SK-N-MC (cell line): ENCODE results near the gene S100A2.

Source experiments
- DNase-seq: peaks from one replicate; pipeline ENCODE4 v3.0.0-alpha.2; 2011; ENCODE audit warnings: low read depth, low spot score
- H3K27ac ChIP-seq: fragments of 200-600 bp; sonication (generic); 2 replicates; pipeline ENCODE4 v1.5.1; 2016; ENCODE audit warnings: mixed run types
- H3K36me3 ChIP-seq: fragments of 200-600 bp; sonication (generic); 2 replicates; pipeline ENCODE4 v1.6.1; 2017; ENCODE audit warnings: antibody characterized with exemption, low read length, mixed read lengths; ENCODE audit not compliant: insufficient read depth
- H3K4me3 ChIP-seq: fragments of 200-600 bp; sonication (generic); 2 replicates; pipeline ENCODE4 v1.5.1; 2016
- H3K9ac ChIP-seq: fragments of 200-600 bp; sonication (generic); 2 replicates; pipeline ENCODE4 v1.8.0; 2017; ENCODE audit warnings: mixed run types, mixed read lengths; ENCODE audit not compliant: insufficient read length
- H3K9me3 ChIP-seq: fragments of 200-600 bp; sonication (generic); 2 replicates; pipeline ENCODE4 v1.6.1; 2017; ENCODE audit warnings: low read depth, mild to moderate bottlenecking, antibody characterized with exemption, low read length, moderate library complexity, mixed read lengths
- EZH2 ChIP-seq: fragments of 200-600 bp; sonication (generic); IDR thresholded peaks from one replicate; pipeline ENCODE4 v1.6.1; 2017; ENCODE audit warnings: antibody characterized with exemption
- FOXP2 ChIP-seq: optimal IDR thresholded peaks from 2 replicates; pipeline ENCODE3; 2011; ENCODE audit warnings: mild to moderate bottlenecking, moderate library complexity; ENCODE audit not compliant: insufficient read depth; ENCODE audit errors: extremely low read length, control extremely low read depth
- POLR2AphosphoS5 ChIP-seq: IDR thresholded peaks from 2 replicates; pipeline ENCODE4 v1.6.1; 2012; ENCODE audit warnings: mild to moderate bottlenecking, low read depth, low read length, borderline replicate concordance

S100A2 gene

DNA sequence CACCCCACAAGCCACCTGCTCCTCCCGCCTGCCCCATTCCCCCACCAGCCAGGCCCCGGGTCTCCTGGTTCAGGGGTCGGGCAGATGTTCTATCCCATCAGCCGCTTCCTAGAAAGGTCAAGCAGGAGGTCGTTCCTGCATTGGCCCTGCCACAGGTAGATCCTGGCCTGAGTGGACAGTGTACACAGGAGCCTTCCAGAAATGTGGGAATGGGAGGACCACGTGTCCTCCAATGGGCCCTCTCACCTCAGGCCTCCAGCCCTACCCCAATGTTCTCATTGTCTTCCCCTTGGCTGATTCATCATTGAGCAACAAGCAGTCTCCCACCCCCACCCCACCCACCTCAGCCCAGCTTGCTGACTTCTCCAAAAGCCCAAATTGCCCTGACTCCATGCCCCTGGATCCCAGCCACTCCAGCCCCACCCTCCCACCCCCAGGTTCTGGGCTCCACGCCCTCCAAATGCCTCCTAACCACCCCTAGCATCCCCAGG is 45.2 kb upstream of the S100A2 start:
- no peak for DNase-seq
- no peak for TF ChIP-seq POLR2AphosphoS5
- TF ChIP-seq FOXP2 = no peak
- TF ChIP-seq EZH2 = no peak
- no peak overlapping the region for H3K4me3 ChIP-seq
- no peaks in the 10 kb centered on the region for H3K36me3 ChIP-seq
- H3K27ac ChIP-seq = no peak overlapping the region
- no peaks in the 10 kb centered on the region for H3K9me3 ChIP-seq
- no peak overlapping the region for H3K9ac ChIP-seq

DNA sequence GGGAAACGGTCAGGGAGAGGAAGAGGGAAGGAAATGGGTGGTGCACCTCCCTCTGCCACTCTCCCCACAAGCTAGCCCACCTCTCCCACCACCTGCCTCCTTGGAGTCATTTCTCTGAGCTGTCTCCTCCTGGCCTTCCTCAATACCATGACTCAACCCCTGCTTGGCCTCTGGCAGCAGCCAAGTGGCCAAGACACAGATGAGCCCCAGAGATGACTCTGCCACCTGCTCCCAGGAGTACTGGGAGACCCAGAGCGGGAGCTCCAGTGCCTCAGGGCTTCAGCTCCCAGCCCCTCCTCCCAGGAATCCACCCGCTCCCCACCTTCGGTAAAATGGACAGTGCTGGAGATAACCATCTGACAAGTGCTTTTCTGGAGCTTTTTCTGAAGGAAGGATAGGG is 44.7 kb upstream of the S100A2 start:
- Histone ChIP-seq H3K9ac (no peak overlapping the region), H3K9me3 (no peaks in the 10 kb centered on the region), H3K36me3 (no peaks in the 10 kb centered on the region), H3K4me3 (no peak overlapping the region), H3K27ac (no peak overlapping the region)
- TF ChIP-seq FOXP2 (no peak), POLR2AphosphoS5 (no peak), EZH2 (no peak)
- no peak for DNase-seq

DNA sequence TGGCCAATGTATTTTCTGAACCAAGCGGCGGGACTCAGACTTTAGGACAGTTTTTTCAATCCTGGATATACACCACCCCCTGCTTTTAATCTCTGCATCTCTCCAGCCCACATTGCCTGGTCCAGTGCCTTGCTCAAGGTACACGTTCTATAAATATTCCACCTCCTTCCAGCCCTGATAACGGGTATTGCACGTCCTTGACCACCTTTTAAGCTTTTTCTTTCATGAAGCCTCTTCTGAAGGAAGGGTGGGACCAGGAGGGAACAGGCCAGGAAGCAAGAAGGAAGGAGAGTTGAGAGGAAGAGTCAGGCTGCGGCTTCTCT is 43.9 kb upstream of the S100A2 start:
- no peaks in the 10 kb centered on the region for H3K36me3 ChIP-seq
- TF ChIP-seq POLR2AphosphoS5 (no peak), FOXP2 (no peak), EZH2 (no peak)
- no peak overlapping the region for H3K27ac ChIP-seq
- no peak overlapping the region for H3K4me3 ChIP-seq
- H3K9ac ChIP-seq = no peak overlapping the region
- no peak for DNase-seq
- no peaks in the 10 kb centered on the region for H3K9me3 ChIP-seq

DNA sequence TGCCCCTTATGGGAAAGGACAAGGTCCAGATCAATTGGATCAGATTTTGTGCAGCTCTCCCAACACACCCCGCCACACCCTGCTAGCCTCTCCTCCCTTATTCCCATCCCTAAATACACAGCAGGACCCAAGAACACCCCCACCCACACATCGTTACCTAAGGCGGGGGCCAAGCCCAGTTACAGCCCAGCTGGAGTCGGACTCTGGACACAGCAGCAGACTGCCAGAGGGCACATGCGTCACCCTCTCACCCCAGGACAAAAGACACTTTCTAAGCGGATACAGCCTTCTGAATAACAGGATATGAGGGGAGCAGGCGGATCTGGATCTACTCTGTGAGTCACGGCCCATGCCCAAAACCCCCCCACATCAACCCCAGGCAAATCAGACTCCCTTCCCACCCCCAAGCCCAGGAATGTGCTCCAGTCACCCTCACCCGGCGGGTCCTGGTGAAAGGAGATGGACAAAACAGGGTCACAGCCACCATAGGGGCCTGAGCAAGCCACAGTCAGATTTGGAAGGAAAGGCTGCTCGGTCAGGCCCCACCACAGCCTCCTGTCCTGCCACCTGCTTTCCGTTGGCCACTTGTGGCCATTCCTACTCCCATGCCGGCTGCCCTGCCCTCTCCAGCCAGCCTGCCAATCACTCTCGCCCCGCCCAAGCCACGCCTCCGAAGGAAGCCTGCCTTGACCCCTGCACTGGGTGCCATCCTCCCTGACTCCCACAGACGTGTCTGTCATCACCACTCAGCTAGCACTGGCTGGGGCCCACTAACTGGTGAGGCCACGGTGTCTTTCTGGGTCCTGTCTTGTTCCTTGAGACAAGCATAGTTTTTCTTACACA is 43.3 kb upstream of the S100A2 start:
- Histone ChIP-seq H3K27ac (no peak overlapping the region), H3K9ac (no peak overlapping the region), H3K4me3 (no peak overlapping the region), H3K36me3 (no peaks in the 10 kb centered on the region), H3K9me3 (no peaks in the 10 kb centered on the region)
- TF ChIP-seq POLR2AphosphoS5 (no peak), EZH2 (no peak), FOXP2 (no peak)
- DNase-seq = no peak

DNA sequence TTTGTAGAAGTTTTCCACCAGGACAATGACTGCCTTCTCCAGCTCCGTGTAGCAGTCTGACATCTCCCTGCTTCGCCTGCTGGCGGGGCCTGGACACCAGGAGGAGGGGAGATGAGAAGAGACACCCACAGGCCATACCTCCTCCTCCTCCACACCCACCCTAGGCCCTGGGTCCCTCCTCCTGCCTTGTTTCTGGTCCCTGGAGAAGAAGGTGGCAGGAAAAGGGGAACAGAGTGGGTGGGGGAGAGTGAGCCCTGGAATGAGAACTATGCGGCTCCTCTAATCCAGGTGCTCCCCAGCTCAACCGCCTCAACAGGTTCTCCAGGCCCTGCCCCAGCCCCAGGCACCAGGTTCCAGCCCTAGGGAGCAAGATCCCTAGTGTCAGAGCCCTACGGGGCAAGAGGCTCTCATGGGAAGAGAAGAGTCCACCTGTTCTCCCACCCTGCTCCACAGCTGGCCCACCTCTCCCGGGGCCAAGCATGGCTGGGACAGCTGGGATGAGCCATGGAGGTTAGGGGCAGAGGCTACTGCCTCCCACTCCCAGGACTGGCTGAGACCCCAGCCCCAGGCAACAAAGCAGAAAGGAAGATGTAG is 42.5 kb upstream of the S100A2 start:
- no peak for TF ChIP-seq POLR2AphosphoS5
- TF ChIP-seq EZH2 = no peak
- TF ChIP-seq FOXP2 = no peak
- DNase-seq = no peak
- Histone ChIP-seq H3K4me3 (no peak overlapping the region), H3K36me3 (no peaks in the 10 kb centered on the region), H3K9me3 (no peaks in the 10 kb centered on the region), H3K27ac (no peak overlapping the region), H3K9ac (no peak overlapping the region)

DNA sequence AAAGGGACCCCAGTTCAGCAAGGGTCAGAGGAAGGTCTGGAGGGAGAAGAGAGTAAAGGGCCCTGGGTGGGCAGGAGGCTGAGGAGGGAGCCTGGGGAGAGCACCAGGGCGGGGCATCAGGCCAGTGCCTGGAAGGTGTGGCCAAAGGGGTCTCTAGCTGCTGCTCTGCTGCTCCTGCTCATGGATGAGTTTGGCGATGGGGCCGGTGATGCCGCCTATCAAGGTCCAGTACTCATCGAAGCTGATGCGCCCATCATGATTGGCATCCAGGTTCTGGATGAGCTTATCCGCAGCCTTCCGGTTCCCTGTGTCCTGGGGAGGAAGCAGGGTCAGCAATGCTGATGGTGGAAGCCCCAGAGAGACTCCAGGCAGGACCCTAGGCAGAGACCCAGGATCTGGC is 41.7 kb upstream of the S100A2 start:
- H3K4me3 ChIP-seq = no peak overlapping the region
- H3K27ac ChIP-seq = no peak overlapping the region
- no peak overlapping the region for H3K9ac ChIP-seq
- H3K9me3 ChIP-seq = no peaks in the 10 kb centered on the region
- no peaks in the 10 kb centered on the region for H3K36me3 ChIP-seq
- no peak for TF ChIP-seq FOXP2
- no peak for TF ChIP-seq POLR2AphosphoS5
- no peak for TF ChIP-seq EZH2
- DNase-seq = no peak

DNA sequence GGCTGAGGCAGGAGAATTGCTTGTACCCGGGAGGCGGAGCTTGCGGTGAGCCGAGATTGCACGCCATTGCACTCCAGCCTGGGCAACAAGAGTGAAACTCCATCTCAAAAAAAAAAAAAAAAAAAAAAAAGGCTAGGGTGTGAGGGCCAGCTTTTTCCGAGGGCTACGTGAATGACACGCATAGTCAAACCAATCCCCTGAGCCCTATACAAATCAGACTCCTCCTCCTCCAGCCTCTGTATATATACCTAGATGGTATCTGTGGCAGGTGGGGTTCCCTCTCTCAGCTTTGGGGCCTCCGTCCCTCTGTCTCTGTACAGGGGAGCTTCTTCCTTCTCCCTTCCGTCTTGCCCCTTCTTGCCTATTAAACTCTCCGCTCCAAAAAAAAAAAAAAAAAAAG is 40.5 kb upstream of the S100A2 start:
- TF ChIP-seq FOXP2 = no peak
- no peak for TF ChIP-seq POLR2AphosphoS5
- TF ChIP-seq EZH2 = no peak
- no peaks in the 10 kb centered on the region for H3K36me3 ChIP-seq
- H3K9me3 ChIP-seq = no peaks in the 10 kb centered on the region

DNA sequence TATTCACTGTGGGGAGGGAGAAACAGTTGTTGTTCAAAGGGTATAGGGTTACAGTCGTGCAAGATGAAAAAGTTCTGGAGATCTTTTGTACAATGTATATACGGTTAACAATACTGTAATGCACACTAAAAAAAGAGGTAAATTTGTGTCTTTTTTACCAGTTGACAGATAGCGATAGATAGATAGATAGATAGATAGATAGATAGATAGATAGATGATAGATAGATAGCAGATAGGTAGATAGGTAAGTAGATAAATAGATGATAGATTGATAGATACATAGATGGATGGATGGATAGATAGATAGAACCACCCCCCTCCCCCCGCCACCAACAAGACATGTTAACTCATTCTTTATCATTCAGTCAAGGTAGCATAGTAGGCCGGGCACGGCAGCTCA is 37.1 kb upstream of the S100A2 start:
- Histone ChIP-seq H3K9me3 (no peaks in the 10 kb centered on the region), H3K36me3 (no peaks in the 10 kb centered on the region), H3K4me3 (no peak overlapping the region), H3K9ac (no peak overlapping the region), H3K27ac (no peak overlapping the region)
- TF ChIP-seq FOXP2 = no peak
- TF ChIP-seq POLR2AphosphoS5 = no peak
- no peak for TF ChIP-seq EZH2
- DNase-seq = no peak

More for the DNA sequence above, 40.5 kb upstream of the S100A2 start:
- no peak overlapping the region for H3K9ac ChIP-seq
- no peak overlapping the region for H3K27ac ChIP-seq
- no peak for DNase-seq
- H3K4me3 ChIP-seq = no peak overlapping the region

DNA sequence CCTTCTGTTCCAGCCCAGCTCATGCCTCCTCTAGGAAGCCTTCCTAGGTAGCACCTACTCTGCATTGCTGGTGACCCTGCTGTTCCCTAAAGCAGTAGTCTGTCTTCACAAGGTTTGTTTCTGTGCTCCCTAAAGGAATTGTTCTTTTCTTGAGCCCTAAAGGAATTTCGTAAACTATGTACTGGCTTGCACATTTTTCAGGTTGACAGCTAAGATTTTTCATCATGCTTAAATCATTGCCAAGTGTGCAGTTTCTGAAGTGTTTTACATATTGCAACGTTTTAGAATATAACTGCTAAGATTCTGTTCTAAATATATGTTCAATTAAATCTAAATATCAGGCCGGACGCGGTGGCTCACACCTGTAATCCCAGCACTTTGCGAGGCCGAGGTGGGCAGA is 34.2 kb upstream of the S100A2 start:
- Histone ChIP-seq H3K9me3 (no peaks in the 10 kb centered on the region), H3K9ac (no peak overlapping the region), H3K36me3 (no peaks in the 10 kb centered on the region), H3K4me3 (no peak overlapping the region), H3K27ac (no peak overlapping the region)
- TF ChIP-seq POLR2AphosphoS5 (no peak), FOXP2 (no peak), EZH2 (no peak)
- no peak for DNase-seq
